HG03469 (cell line): ENCODE data around the gene IRS1.

Source experiments
- ATAC-seq: cut with Tn5 transposase; IDR thresholded peaks from one replicate; pipeline ENCODE4 v1.9.1; 2021; ENCODE audit warnings: mild to moderate bottlenecking, moderate library complexity, moderate number of reproducible peaks; ENCODE audit not compliant: unreplicated experiment

IRS1 gene

DNA sequence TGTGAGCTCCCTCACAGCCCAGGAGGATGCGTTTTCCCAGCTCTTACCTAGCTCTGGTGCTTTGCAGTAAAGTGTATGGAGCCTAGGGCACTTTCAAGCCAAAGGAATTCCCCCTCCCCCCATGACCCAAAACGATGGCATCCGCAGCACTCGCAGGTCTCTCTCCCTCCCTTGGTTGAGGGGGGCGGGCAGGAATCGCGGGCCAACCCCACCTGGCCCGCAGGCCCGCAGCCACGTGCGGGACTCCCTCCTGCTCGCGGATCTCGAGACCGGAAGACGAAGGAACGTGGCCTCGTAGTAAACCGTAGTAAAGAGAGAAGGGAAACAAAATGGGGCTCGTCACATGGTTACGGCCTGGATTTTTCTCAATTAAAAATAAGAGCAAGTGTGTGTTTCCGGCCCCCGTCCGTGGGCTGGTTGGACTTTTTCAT, 8.5 kb downstream of the IRS1 start:
- ATAC-seq, result peak; percentile 33

DNA sequence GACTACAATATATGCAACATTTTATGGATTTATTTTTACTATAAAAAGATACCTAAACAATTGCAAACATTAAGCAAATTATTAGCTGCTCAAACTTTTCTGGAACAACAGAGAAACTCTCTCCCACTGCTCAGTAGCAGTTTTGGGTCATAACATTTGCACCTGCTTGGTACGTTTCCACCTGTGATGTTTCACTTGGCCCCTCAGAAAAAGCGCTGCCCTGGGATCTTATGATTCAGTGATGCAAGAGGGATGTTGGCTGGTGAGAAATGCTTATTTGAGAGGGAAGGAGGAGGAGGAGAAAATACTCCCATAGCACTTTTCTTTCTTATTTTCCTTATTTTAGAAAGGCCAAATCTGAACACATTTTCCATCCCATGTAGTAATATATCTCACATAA, 9.2 kb downstream of the IRS1 start:
- no peak for ATAC-seq

DNA sequence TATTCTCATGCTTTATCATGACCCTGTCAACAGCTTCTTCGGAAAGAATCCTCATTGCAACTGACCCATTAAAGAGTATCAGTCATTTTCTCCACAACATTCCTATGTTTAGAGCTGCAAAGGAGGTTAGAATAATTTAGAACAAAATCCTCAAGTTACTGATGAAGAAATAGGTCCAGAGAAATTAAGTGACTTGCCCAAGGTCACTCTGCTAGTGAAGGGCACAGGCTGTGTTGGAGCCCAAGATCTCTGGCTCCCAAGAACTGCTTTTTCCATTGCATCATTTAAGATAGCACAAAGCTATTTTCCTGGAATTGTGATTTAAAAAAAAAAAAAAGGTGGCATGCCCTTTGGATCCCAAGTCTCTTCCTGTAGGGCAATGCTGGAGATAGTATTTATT, 9.6 kb downstream of the IRS1 start:
- ATAC-seq, result no peak

DNA sequence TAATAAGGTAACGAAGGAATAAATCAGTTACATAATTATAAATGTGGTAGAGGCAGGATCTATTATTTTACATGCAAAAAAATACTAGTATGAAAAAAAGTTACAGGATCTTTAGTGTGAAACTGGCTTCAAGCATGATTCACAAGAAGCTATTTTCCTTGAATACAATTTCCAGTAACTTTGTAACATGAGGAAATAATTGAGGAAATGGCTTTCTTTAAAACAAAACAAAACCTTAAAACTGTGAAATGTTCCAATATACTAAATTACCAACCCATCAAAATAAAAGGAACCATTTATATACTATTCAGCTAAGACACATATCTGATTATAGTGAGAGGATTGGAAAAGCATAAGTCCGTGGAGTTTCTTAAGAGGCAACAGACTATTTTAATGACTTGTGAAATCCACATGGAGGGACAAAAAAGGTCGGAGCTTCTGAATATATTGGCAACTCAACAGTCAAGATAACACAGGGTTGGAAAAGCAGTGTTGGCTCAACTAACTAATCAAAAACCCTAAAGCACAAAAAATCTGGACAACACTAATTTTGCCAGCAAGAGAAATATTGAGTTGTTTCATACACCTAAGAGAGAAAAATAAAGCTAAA, 10.6 kb downstream of the IRS1 start:
- no peak for ATAC-seq

DNA sequence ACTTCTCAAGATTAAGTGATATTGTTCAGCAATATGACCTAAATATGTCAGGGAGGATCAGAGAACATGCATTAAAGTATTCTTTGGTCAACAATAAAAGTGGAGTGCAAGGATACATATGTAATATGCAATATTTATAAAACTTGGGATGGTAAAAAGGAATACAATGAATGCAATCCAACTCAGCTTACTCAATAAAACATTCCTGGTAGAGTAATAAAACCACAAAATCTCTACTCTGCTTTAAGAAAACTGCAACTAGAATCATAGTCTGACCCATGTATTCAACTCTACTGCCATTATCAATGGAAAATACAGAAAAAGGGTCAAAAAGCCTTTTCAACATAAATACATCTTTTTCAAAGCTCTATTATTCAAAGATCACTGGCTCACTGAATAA, 11.6 kb downstream of the IRS1 start:
- no peak for ATAC-seq

DNA sequence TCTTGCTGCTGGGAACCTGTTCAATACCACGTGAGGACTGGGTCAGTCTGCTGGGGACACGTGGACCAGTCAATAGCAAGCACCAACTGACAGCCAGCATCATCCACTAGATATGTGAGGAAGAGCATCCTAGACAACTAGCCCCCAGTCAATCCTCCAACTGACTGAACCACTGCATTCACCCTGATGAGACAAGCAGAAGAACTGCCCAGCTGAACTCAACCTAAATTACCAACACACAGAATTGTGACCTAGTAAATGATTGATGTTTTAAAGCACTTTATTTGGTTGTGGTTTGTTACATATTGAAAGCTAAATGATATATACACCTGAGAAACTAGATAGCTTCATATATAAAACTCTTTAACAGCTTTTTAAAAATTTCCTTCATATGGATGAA, 15.7 kb downstream of the IRS1 start:
- ATAC-seq, result no peak

DNA sequence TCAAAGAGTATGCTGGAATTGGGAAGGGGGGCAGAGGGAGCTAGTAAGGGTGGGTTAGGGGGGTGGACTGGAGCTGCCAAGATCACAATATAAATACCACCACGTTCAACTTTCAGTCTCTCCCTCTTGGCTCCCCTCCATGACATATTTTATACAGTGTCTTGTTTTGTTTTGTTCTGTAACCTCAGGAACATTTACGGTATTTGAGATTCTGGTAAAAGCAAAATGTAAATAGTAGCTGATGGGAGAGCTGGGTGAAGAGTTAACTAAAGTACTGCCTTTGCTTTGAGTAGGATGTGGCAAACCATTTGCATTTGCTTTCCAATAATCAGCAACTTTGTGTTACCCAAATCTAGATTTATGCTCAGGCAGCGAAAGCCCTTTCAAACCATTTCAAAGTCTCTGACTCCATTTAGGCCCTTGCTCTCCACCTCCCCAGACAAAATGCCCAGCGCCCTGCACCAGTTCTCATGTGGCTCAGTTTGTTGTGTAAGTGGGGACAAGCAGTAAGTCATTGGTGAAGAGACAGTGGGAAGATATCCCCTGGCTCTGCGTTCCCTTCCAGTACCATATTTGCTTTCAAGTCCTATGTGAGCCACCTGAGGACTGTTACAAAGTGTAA, 17.4 kb downstream of the IRS1 start:
- no peak for ATAC-seq

DNA sequence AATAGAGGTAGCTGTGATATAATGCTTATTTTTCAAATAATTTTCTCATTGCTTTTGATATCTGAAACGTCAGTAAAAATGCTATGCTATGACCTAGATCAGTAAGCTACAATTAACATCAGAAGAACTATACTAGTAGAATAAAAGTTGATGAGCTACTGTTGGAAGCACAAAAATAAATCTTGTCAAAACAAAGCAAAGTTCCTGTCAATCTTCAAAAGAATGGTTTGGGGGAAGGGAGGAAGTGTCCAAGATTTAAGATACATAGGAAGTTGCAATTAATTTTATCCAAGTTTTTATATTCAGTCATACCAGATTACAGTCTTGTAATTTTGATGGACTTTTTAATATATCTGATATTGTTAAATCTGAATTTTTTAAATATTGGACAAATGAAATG, 19.2 kb downstream of the IRS1 start:
- no peak for ATAC-seq

DNA sequence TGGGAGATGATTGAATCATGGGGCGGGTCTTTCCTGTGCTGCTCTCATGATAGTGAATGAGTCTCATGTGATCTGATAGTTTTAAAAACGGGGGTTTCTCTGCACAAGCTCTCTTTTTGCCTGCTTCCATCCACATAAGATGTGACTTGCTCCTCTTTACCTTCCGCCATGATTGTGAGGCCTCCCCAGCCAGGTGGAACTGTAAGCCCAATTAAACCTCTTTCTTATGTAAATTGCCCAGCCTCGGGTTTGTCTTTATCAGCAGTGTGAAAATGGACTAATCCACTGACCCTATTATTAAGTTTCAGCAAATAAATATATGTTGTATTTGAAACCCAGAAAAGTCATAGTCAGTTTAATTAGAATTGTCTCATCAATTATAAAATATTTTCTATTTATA, 22.0 kb downstream of the IRS1 start:
- ATAC-seq, result no peak

DNA sequence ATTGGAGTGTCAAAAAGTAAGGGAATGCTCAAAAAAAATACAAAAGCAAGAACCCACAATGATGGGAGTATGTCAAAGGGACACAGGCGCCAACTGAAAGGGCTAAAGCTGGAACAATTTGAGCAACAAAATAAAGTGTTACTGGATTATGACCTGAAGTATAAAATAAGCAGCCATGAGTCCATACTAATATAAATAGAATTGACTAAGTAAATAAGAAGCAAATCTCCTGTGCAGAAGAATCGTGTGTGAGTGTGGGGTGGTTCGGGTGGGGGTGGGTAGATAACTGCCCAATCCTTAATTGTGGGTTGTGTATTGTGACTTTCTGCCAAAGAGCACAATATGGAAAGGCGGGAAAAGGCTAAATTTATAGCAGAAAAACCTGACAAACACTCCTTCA, 23.5 kb downstream of the IRS1 start:
- no peak for ATAC-seq

DNA sequence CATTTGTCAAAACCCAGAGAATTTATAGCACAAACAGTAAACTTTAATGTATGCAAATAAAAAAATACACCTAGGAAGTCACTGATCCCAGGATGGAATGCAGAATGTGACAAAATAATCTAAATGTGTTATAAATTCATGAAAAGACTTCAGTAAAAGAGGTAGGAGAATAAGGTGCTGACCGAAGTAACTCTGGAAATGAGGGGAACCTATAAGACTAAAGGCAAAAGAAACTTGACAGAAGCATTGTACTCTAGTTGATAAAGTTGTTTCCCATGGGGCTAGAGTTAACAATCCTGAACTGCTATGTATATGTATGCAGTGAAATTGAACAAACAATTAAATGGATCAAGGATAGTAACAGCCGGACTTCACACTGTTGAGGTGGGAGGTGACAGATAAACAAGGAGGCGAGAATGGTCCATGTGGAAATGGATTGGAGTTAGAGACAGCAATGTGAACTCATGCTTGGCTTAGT, 24.5 kb downstream of the IRS1 start:
- no peak for ATAC-seq

DNA sequence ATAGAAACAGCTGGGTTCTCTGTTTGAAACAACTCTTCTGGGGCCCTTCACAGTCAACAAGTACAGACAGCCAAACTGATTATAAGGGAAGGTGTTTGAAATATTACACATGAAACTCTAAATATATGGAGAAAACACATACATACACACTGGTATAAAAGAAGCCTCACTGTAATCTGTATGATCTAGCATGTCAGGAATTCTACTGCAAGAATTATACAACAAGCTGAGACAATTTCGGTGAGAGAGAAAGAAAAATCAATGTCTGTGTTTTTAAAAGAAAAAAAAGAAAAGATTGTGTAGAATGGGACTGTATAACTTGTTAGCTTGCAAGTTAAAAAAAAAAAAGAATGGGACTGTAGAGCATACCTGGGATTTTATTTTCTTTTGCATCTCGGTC, 26.3 kb downstream of the IRS1 start:
- peak; percentile 6 for ATAC-seq

DNA sequence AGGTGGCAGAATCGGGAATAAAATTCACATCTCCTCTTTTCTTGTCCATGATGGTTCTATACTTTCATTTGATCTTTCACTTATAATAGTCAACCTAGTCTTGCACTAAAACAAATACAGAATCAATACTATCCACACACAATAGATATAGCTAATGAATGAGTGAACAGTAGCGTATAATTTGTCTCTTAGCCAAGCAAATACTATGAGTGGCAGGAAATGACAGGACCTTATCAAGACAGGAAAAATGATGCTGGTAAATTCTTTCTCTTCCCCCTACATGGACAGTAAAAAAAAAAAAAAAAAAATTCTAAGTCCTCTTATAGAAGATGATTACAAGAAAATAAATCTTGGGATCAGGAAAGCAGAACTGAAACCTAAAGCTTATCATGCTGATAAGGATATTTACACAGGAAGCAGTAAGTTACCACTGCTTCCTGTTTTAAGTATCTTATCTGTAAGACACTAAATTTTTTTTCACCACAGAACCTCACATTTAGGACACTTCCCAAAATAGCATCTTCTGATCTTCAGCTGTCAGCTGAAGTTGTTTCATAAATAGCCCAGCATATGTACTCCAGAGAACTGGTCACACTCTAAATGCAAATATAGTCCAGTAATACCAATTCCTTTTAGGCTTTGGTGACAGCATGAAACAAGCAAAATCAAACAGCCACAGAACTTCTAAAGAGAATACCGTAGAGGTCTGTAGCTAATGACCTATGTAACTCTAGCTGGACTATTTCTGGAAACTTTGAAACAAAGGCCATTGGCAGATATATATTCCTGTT, 27.0 kb downstream of the IRS1 start:
- peak; percentile 97 for ATAC-seq

DNA sequence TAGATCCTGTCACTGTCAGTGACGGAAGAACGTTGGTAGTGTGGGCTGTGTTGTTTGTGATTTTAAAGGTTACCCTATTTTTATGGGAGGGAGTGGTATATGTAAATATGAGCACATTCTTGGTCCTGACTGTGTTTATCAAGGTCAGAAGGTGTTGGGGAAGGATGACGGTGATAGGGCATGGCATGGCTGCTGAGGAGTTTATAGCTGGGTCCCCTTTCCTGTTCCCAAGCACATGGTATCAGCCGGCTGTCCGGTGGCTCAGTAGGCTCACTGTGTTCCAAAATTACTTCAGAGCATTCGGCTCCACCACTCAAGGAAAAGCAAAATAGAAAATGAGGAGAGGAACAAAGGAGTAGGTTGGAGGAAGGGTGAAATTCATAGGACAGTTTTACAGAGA, 28.6 kb downstream of the IRS1 start:
- ATAC-seq, result no peak

DNA sequence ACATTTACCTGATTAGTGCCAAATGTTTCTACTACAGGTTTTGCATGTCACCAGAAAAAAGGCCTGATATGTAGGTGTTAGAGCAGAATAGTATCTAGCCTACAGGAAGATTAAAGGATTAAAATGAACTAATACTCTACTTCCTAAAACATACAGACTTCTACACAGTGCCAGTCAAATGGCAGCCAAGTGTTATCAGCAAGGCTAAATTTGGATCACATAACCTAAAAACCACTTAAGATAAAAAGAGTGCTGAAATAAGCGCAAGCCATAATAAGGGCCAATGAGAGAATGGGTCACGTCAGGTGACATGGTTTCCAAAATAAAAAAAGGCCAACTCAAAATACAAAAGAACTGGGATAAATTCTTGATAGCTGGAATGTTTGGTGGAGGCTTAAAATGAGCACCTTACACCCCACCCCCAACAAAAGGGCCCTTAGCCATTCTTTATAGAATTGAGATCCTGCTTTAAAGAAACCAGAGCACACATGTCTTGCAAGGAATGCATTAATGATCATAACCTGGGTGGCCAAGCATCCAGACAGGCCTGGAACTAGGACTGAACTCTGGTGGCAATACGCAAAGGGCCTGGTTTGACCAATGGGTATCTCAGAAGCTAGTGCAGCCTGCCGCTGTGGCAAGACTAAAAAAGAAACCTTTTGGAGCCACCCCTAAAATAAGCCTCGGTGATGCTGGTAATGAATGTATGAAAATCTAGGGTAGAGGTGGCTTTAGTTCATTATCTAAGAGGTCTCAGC, 32.4 kb downstream of the IRS1 start:
- no peak for ATAC-seq

DNA sequence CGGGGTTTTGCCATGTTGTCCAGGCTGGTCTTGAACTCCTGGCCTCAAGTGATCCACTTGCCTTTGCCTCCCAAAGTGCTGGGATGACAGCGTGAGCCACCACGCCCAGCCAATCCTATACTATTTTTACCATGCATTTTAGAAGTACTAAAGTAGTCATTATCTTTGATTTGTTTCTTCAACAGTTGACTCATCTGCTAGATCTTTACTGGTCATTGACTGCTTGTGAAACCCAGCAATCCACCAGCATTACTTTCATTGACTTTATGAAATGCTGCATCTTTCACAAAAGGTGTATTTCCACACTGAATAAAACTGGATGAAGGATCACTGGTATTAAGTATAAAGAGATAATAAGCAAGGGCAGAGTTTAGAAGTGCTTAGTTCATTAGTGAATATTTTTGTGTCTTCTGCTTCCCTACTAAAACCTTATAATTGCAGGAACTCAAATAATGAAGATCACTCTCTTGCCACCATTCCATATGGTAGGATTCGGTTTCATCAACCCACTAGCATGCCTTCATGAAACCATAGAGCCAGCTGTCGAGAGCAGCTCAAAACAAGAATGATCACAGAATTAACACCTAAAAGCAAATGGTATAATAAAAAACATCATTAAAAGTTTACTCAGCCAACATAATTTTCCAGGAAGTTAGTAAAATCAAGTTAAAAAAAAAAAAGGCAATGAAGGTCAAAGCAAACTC, 33.1 kb downstream of the IRS1 start:
- no peak for ATAC-seq

DNA sequence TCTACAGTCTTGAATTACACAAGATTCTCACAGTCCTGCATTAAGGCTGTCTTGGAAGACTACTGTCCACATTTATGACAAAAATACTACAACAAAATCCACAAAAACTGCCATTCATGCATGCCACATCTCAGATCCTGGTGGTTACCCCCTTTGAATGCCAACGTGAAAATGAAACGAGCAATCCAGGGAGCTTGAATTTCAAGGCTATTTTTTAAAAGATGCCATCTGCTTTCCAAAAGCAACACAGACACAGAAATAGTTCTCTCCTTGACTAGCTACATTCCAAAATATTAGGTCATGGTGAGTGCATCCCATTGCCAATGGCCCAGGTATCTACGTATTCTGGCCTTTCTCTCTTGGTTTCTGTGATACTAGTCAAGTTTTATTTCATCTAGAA, 36.3 kb downstream of the IRS1 start:
- no peak for ATAC-seq

DNA sequence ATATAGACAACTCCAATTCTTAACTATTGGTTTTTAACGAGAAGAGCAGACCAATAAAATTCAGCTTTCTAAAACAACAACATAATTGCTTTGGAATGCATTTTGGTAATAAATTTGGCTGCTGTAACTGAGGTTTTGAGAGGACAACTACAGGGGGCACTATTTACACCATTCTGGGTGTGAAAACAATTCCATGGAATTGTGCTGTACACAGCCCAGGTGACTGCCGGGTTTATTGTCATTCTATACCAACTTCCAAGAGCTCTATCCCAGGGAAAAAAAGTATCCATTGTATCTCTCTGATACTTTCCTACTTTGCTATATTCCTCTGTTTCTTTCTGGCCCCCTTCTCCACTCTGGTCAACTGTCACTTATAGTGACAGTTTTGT, 38.4 kb downstream of the IRS1 start:
- no peak for ATAC-seq

DNA sequence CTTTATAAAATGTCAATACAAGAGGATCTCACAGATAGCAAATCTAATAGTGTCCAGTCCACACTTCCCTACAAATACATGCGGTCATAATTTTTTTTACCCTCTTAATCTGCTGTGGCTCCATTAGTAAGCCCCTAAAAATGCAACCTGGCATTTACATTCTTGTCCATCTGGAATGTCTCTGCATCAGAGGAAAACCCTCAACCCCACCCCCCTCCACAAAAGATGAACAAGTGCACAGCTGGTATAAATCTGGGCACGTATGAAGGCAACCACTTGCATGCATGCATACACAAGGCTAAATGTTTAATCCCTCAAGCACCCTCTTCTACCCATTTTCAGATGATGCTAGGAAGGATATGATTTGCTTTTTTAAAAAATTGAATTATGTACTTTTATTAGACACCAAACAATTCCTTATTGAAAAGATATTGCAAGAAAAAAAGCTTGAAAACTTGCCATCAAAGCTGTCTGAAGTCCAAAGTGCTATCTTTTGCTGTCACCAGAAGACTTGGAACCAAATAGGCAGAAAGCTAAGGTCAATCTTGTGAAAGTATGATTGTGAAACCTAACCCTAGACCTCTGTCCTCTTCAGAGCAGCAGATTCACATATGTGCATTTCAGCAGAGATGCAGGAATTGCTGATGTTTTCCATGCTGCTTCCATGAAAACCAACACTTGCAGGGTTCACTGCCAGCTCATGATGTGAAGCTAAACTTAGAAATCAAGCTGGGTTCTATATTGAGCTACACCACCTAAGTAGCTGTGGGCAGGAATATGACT, 39.0 kb downstream of the IRS1 start:
- no peak for ATAC-seq

DNA sequence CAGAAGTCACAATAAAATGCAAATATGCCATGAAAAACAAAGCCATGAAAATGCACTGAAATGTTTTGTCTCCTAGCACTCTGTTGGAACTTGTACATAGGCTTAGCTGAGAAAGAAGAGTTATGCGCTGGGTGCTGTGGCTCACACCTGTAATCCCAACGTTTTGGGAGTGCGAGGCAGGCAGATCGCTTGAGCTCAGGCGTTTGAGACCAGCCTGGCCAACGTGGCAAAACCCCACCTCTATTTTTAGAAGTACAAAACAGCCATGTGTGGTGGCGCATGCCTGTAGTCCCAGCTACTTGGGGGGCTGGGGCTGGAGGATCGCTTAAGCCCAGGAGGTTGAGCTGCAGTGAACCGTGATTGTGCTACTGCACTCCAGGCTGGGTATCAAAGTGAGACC, 39.9 kb downstream of the IRS1 start:
- ATAC-seq, result no peak
